Stimulated activated CD4-positive, alpha-beta T cell treated with anti-CD3 and anti-CD28 coated beads, Interleukin-15, amount 100 ng/mL, for 48 hours (primary cell): ENCODE measurements around the gene TRIO.
"Not testable (repeated sequence)": the region's sequence is repeated elsewhere in the genome, so short reads cannot be mapped to it uniquely, and the experiment has no call there.

Experiments
- DNase-seq, 2 donors: peaks; one replicate each; pipeline ENCODE4 v3.0.0-alpha.2; 2020; ENCODE audit warnings: low read depth in 2 of 2

TRIO gene

GRCh38 chr5:14185326-14186058, 42.4 kb downstream of the TRIO start:
- DNase-seq, result no peak

- no peak for DNase-seq
These were observed 43.1 kb downstream of the TRIO start for GRCh38 chr5:14186059-14186830.

- no peak for DNase-seq
These were observed 44.0 kb downstream of the TRIO start for GRCh38 chr5:14187157-14187556.

- no peak for DNase-seq
These were observed 44.5 kb downstream of the TRIO start for GRCh38 chr5:14187660-14188059.

- DNase-seq, result no peak
These were observed 45.6 kb downstream of the TRIO start for GRCh38 chr5:14188778-14189177.

- no peak for DNase-seq
These were observed 46.5 kb downstream of the TRIO start for GRCh38 chr5:14189680-14190079.

- DNase-seq, result no peak
These were observed 47.3 kb downstream of the TRIO start for GRCh38 chr5:14190194-14191164.

- DNase-seq, result no peak
These were observed 48.2 kb downstream of the TRIO start for GRCh38 chr5:14191325-14191724.

- no peak for DNase-seq
These were observed 50.4 kb downstream of the TRIO start for GRCh38 chr5:14193496-14193895.

- DNase-seq, result no peak
These were observed 52.4 kb downstream of the TRIO start for GRCh38 chr5:14195588-14195987.

GRCh38 chr5:14197056-14197455, 53.9 kb downstream of the TRIO start:
- DNase-seq, result no peak

GRCh38 chr5:14199902-14200301, 56.8 kb downstream of the TRIO start:
- DNase-seq, result no peak

- DNase-seq, result no peak
These were observed 57.3 kb downstream of the TRIO start for GRCh38 chr5:14200312-14200990.

GRCh38 chr5:14201325-14202045, 58.3 kb downstream of the TRIO start:
- DNase-seq, result no peak

- DNase-seq, result no peak
These were observed 59.3 kb downstream of the TRIO start for GRCh38 chr5:14202462-14202861.

GRCh38 chr5:14204011-14204670, 61.0 kb downstream of the TRIO start:
- no peak for DNase-seq

GRCh38 chr5:14204785-14205321, 61.7 kb downstream of the TRIO start:
- DNase-seq, result no peak

- DNase-seq, result no peak
These were observed 63.0 kb downstream of the TRIO start for GRCh38 chr5:14206028-14206725.

- not testable (repeated sequence) for DNase-seq
These were observed 64.3 kb downstream of the TRIO start for GRCh38 chr5:14207428-14207827.
